Stimulated activated naive B cell treated with anti-CD40 and anti-IgM and Interleukin-4, amounts not matched to agents 10 μg/mL and 1 μg/mL and 100 μg/mL, for 72 hours (primary cell): ENCODE measurements around the gene RUSF1.
"Not testable (repeated sequence)": the region's sequence is repeated elsewhere in the genome, so short reads cannot be mapped to it uniquely, and the experiment has no call there.

ENCODE experiments used
- ATAC-seq, 2 donors: fragments of 150-1000 bp; cut with Tn5 transposase; replicated peaks; 2 replicates each; pipeline ENCODE4 v1.10.0; 2021; ENCODE audit warnings: moderate library complexity in 1 of 2
- DNase-seq: peaks from one replicate; pipeline ENCODE4 v3.0.0; 2021
- H3K27ac Mint-ChIP-seq: one replicate; pipeline ENCODE4 v1.8.0; 2022; ENCODE audit warnings: mild to moderate bottlenecking, mixed read lengths
- H3K27me3 Mint-ChIP-seq, 2 donors: one replicate each; pipeline ENCODE4 v1.8.0; 2022; ENCODE audit warnings: mixed read lengths in 2 of 2
- H3K36me3 Mint-ChIP-seq, 2 donors: one replicate each; pipeline ENCODE4 v1.8.0; 2022; ENCODE audit warnings: mixed read lengths in 2 of 2, mild to moderate bottlenecking in 1 of 2
- H3K4me1 Mint-ChIP-seq, 2 donors: one replicate each; pipeline ENCODE4 v1.8.0; 2022; ENCODE audit warnings: mixed read lengths in 2 of 2, mild to moderate bottlenecking in 1 of 2
- H3K4me3 Mint-ChIP-seq, 2 donors: one replicate each; pipeline ENCODE4 v1.8.0; 2022; ENCODE audit warnings: mild to moderate bottlenecking in 2 of 2, mixed read lengths in 2 of 2, moderate library complexity in 1 of 2
- H3K9me3 Mint-ChIP-seq, 2 donors: one replicate each; pipeline ENCODE4 v1.8.0; 2022; ENCODE audit warnings: mixed read lengths in 2 of 2, mild to moderate bottlenecking in 1 of 2

Gene RUSF1

DNA sequence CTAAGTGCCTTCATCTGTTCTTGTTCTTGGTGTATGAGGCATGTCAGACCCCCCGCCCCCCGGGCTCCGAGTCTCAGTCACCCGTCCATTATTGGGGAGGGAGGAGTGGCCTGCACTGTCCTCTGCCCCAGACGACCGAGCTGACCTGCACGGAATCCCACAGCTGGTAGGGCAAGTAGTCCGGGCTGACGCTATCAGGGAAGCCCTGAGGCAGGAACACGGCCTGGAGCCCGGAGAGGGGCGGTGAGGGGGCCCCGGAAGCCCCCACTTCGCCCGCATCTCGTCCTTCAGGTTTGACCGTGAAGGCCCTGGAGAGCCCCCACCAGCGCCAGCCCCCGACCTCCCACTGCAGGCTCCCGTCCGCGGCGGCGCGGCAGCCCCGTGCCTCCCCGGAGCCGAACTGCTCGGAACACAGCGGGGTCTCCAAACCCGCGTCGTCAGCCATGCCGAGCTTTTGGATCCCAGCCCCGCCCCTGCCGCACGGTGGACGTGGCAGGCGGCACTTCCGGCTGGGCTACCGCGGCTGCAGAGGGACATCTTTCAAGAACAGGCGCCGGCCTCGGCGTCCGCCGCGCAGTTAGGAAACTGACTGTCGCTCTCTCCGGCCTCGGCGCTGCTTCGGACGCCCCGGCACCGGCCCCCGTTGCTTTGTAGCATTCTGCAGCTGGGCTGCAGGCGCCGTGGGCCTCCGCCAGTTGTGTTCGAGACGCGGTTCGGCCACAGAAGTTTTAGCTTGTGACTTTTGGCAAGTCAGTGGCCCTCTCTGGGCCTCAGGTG lies at the start of gene RUSF1:
Gene RUSF1 (minus strand): TSS at position 463 of the 777 bp plus-strand sequence. CDS start 18 bp downstream, at position 445.
- Mint-ChIP-seq H3K27me3 (no peaks in the 10 kb centered on the region), H3K4me3 (peak within 1 kb of the TSS; percentile 94 to 96), H3K4me1 (peaks cover 27 to 56% of the 10 kb centered on the region in 2 donors), H3K36me3 (peaks cover 7 to 8% of the 10 kb centered on the region in 2 donors), H3K9me3 (peaks cover 0 to 1% of the 10 kb centered on the region in 2 donors), H3K27ac (peak within 1 kb of the TSS; percentile 90)
- DNase-seq (peak; percentile 78), ATAC-seq (peak; percentile 77 to 85)

DNA sequence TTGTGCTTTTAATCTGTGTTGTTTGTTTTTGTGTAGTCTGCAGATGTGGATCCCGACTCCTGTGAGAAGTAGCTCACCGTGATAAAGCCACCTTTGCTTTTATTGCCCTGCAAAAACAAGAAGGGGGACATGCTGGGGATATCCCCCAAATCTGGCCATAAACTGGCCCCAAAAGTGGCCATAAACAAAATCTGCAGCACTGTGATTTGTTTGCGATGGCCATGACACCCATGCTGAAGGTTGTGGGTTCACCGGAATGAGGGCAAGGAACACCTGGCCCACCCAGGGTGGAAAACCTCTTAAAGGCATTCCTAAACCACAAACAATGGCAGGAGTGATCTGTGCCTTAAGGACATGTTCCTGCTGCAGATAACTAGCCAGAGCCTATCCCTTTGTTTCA lies 34.6 kb upstream of the RUSF1 start:
- Mint-ChIP-seq H3K4me1 (peaks cover 2 to 8% of the 10 kb centered on the region in 2 donors), H3K27ac (no peak overlapping the region), H3K9me3 (peaks cover 5 to 19% of the 10 kb centered on the region in 2 donors), H3K27me3 (peaks cover 42 to 50% of the 10 kb centered on the region in 2 donors), H3K36me3 (peaks cover 0 to 8% of the 10 kb centered on the region in 2 donors), H3K4me3 (no peak overlapping the region)
- ATAC-seq (no peak), DNase-seq (no peak)

DNA sequence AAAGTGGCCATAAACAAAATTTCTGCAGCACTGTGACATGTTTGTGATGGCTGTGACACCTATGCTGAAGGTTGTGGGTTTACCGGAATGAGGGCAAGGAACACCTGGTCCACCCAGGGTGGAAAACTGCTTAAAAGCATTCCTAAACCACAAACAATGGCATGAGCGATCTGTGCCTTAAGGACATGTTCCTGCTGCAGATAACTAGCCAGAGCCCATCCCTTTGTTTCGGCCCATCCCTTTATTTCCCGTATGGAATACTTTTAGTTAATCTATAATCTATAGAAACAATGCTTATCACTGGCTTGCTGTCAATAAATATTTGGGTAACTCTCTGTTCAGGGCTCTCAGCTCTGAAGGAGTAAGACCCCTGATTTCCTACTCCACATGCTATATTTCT lies 31.6 kb upstream of the RUSF1 start:
- H3K27ac Mint-ChIP-seq, H3K36me3 Mint-ChIP-seq, ATAC-seq, DNase-seq, H3K4me3 Mint-ChIP-seq: not testable (repeated sequence)
- peaks cover 5 to 19% of the 10 kb centered on the region in 2 donors for H3K9me3 Mint-ChIP-seq
- peaks cover 4 to 12% of the 10 kb centered on the region in 2 donors for H3K4me1 Mint-ChIP-seq
- peaks cover 43 to 48% of the 10 kb centered on the region in 2 donors for H3K27me3 Mint-ChIP-seq

DNA sequence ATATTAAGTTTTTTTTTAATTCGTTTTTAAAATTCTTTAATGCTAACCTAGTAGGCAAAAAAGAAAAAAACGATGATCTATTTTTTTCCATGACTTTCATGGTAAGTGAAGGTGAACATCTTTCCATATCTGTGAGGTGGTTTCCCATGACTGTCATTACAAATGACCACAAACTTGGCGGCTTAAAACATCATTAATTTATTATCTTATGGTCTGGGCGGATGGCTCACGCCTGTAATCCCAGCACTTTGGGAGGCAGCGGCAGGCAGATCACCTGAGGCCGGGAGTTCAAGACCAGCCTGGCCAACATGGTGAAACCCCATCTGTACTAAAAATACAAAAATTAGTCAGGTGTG lies 30.0 kb upstream of the RUSF1 start:
- ATAC-seq = peak; percentile 44 to 73
- not testable (repeated sequence) for H3K36me3 Mint-ChIP-seq, H3K4me3 Mint-ChIP-seq, DNase-seq
- Mint-ChIP-seq H3K9me3 (peaks cover 3 to 14% of the 10 kb centered on the region in 2 donors), H3K27me3 (peaks cover 39 to 42% of the 10 kb centered on the region in 2 donors), H3K4me1 (peaks cover 4 to 12% of the 10 kb centered on the region in 2 donors), H3K27ac (peak overlapping the region; percentile 34)

DNA sequence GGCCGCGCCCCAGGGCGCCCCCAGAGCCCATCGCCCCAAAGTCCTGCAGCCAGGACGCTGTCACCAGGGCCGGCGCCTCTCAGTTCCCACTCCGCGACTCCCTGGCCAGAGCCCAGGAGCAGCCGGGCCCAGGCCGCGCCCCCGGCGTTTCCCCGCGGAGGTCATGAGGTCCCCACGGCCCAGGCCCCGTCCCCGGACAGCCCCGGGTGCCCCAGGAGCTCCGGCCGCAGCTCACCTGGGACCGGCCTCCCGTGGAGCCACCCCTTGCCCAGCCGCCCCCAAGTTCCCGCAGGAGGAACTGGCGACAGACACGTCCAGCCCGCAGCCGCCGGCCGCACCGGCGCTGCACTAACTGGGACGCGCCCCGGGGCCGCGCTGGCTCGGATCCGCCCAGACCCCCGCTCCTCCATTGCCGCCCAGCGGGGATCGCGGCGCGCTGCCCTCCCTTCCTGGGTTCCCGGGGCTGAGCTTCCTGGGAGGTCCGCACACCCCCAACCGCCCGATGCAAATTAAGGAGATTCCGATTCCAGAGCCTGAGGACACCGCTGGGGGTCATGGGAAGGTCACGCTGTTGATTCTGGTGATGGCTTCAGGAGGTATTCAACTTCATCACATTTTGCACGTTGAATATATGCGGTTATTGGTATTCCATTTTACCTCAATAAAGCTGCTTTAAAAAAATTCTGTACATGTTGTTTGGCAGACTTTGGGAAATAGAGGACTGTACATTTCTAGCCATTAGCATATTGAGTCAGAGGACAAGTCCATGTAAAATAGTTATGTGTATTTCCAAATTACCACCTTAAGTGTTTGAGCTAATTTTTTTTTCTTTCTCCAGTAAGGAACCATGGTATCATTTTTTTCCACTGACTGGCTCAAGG lies 29.4 kb upstream of the RUSF1 start:
- Mint-ChIP-seq H3K27ac (no peak overlapping the region), H3K4me1 (peaks cover 4 to 12% of the 10 kb centered on the region in 2 donors), H3K27me3 (peaks cover 38 to 42% of the 10 kb centered on the region in 2 donors), H3K36me3 (peaks cover 0 to 5% of the 10 kb centered on the region in 2 donors), H3K4me3 (peak overlapping the region; percentile 63 to 86), H3K9me3 (peaks cover 3 to 13% of the 10 kb centered on the region in 2 donors)
- ATAC-seq (peak; percentile 53 to 63), DNase-seq (no peak)

DNA sequence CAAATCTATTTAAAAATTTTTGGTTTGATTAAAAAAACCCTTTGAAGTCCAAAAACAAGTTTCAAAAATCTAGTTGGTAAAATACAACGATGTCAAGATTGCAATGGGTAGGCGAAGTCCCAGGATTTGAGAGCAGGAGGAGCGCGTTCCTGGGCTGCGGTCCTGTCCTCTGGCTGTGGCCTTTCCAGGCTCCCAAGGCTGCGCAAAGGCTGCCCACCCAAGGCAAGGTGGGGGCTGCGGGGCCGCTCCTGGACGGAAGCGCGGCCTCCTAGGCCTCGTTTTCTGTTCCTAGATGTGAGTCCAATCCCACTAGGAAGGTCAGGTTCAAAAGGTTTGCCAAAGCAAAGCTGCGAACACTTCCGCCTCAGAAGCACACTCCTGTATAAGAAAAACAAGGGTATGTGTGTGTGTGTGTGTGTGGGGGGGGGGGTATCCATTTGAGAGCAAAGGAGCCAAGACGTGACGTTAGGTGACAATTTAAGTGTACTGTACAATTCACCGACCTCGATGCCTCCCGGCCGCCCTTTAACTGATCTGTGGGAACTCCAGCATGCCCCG lies 28.7 kb upstream of the RUSF1 start:
- Mint-ChIP-seq H3K27me3 (peaks cover 32 to 35% of the 10 kb centered on the region in 2 donors), H3K36me3 (peaks cover 0 to 5% of the 10 kb centered on the region in 2 donors), H3K27ac (no peak overlapping the region), H3K4me1 (peaks cover 4 to 12% of the 10 kb centered on the region in 2 donors), H3K9me3 (peaks cover 0 to 6% of the 10 kb centered on the region in 2 donors), H3K4me3 (peak overlapping the region in 1 of 2 donors; percentile 86)
- no peak for DNase-seq
- no peak for ATAC-seq

DNA sequence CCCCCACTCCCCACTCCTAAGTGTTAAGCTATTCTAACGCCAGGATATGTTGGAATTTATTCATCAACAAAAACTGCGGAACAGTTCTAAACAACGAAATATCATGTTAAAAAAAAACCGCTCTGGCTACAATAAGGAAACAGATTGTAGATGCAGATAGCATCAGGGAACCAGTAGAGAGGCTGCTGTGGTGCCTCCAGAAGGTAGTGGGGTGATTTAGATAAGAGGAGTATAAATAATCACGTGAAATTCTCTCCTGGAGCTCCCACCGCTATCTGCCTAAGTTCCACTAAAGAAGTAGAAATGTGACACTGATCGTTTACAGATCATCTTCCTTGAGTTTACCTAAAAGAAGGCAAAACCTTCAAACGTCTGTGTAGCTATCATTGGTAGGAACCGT lies 27.5 kb upstream of the RUSF1 start:
- Mint-ChIP-seq H3K27me3 (peaks cover 26 to 29% of the 10 kb centered on the region in 2 donors), H3K4me3 (no peak overlapping the region), H3K4me1 (peaks cover 4 to 12% of the 10 kb centered on the region in 2 donors), H3K36me3 (peaks cover 0 to 5% of the 10 kb centered on the region in 2 donors), H3K9me3 (peaks cover 0 to 6% of the 10 kb centered on the region in 2 donors), H3K27ac (no peak overlapping the region)
- DNase-seq (no peak), ATAC-seq (no peak)

DNA sequence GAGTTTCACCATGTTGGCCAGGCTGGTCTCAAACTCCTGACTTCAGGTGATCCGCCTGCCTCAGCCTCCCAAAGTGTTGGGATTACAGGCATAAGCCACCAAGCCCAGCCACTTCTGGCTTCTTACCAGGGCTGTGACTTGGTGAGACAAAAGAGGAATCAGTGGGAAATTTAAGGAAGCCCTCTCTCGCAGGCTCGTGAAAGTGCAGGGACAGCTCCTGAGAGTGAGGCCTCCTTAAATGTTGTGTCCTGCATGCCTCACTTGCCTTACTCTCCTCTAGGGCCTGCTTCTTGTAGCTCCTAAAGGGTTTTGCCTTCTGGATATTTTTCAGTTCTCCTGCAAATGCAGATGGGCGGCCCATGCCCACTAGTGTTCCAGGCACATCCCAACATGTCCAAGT lies 24.7 kb upstream of the RUSF1 start:
- ATAC-seq (no peak), DNase-seq (no peak)
- no peaks in the 10 kb centered on the region for H3K36me3 Mint-ChIP-seq
- H3K27ac Mint-ChIP-seq = no peak overlapping the region
- H3K4me1 Mint-ChIP-seq = peaks cover 10 to 20% of the 10 kb centered on the region in 2 donors
- H3K27me3 Mint-ChIP-seq = peaks cover 25% of the 10 kb centered on the region in 2 donors
- H3K4me3 Mint-ChIP-seq = no peak overlapping the region
- no peaks in the 10 kb centered on the region for H3K9me3 Mint-ChIP-seq

DNA sequence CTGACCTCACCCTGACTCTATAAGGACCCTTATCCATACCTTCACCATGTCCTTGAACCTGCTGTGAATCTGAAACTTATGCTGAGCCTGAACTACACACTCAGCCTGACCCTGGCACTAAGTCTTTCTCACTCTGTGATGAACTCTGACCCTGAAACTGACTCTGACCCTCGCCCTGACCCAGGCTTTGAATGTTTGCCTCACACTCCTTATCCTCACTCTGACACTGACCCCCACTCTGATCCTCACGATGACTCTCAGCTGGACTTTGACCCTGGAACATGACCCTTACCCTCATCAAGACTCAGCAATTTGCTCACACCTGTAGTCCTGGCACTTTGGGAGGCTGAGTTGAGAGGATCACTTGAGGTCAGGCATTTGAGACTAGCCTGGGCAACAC lies 23.9 kb upstream of the RUSF1 start:
- DNase-seq (no peak), ATAC-seq (no peak)
- Mint-ChIP-seq H3K4me3 (no peak overlapping the region), H3K27ac (no peak overlapping the region), H3K4me1 (peaks cover 9 to 19% of the 10 kb centered on the region in 2 donors), H3K36me3 (no peaks in the 10 kb centered on the region), H3K9me3 (no peaks in the 10 kb centered on the region), H3K27me3 (peaks cover 25% of the 10 kb centered on the region in 2 donors)

DNA sequence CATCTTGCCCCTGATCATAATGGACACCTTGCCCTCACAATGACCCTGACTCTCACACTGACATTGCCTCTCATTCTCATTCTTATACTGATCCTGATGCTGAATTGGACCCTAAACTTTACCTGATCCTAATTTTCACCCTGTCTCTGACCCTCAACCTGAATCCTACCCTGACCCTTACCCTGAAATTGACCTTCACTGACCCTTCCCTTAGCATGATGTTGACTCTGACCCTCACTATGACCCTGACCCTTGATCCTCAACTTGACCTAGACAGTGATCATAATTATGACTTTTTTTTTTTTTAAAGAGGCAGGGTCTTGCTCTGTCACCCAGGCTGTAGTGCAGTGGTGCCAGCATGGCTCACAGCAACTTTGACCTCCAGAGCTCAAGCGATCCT lies 22.9 kb upstream of the RUSF1 start:
- H3K4me1 Mint-ChIP-seq = peaks cover 9 to 19% of the 10 kb centered on the region in 2 donors
- DNase-seq (no peak), ATAC-seq (no peak)
- no peak overlapping the region for H3K4me3 Mint-ChIP-seq
- no peaks in the 10 kb centered on the region for H3K36me3 Mint-ChIP-seq
- H3K27ac Mint-ChIP-seq = no peak overlapping the region
- H3K9me3 Mint-ChIP-seq = no peaks in the 10 kb centered on the region
- peaks cover 25% of the 10 kb centered on the region in 2 donors for H3K27me3 Mint-ChIP-seq

DNA sequence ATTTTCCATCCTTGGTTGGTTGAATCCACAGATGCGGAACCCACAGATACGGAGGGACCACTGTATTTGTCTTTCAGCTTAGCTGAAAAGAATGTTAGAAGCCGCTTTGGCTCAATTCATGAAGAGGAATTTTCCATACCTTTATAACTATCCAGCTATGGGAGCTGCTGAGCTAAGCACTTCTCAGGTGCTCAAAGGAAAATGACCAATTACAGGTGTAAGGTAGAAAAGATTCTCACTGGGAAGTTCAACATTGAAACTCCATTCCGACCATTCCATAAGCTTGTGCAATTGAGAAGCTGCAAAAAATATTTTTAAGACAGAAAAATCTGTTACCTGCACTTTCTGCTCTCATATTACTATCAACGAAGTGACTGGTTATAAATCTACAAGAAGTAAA lies 22.2 kb upstream of the RUSF1 start:
- no peak for DNase-seq
- no peaks in the 10 kb centered on the region for H3K36me3 Mint-ChIP-seq
- H3K4me1 Mint-ChIP-seq = peaks cover 9 to 19% of the 10 kb centered on the region in 2 donors
- H3K4me3 Mint-ChIP-seq = no peak overlapping the region
- no peak overlapping the region for H3K27ac Mint-ChIP-seq
- H3K9me3 Mint-ChIP-seq = no peaks in the 10 kb centered on the region
- peaks cover 22 to 25% of the 10 kb centered on the region in 2 donors for H3K27me3 Mint-ChIP-seq
- no peak for ATAC-seq

DNA sequence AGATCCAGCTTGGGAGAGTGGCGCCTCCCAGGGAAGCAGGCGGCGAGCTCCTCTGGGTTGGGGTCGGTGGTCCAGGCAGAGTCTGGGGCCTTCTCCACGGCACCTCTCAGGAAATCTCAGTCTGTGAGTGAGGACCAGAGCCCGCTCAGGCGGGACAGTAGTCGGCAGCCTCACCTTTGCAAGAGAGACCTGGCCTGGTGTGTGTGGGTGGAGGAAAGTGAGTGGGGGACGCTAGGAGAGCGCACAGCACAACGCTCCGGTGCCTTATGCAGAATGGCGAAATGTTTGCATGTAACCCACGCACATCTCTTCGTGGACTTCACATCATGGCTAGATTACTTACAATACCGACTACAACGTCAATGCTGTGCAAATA lies 21.7 kb upstream of the RUSF1 start:
- DNase-seq (no peak), ATAC-seq (no peak)
- Mint-ChIP-seq H3K27me3 (peaks cover 22 to 25% of the 10 kb centered on the region in 2 donors), H3K9me3 (no peaks in the 10 kb centered on the region), H3K27ac (no peak overlapping the region), H3K4me3 (peak overlapping the region in 1 of 2 donors; percentile 45), H3K36me3 (no peaks in the 10 kb centered on the region), H3K4me1 (peaks cover 9 to 19% of the 10 kb centered on the region in 2 donors)

DNA sequence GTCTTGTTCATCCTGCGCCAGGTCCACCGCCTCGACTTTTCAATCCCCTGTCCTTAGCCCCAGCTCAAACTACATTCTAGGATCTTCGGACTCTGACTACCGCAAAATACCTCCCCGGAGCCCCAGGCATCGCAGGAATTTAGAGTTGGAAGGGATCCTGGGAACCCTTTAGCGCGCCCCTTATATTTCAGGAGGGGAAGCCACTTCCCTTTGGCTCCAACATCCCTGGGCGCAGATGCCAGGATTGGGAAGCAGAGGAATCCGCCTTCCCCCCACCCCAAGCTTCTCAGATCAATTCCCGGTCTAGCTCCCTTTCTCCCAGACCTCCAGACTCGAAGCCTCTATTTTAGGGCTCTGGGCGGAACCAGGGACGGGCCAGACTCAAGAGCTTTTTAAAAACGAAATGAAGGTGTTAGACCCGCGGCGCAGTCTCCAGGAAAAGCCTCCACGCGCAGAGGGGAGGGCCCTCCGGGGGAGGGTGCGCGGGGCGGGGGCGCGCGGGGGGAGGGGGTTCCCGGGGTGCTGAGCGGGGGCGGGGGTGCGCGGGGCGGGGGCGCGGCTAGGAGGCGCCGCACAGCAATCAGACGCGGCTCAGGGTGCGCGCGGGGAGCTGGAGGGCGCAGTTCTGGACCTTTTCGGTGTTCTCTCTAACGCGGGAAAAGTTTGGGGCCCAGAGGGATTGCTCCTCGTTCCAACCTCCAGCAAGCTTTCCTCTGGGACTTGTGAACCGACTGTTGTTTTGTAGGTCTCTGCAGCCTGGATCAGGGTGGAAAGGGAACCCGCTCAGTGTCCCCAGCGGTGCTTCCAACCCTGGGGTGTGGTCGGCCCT lies 21.1 kb upstream of the RUSF1 start:
- DNase-seq (no peak), ATAC-seq (no peak)
- Mint-ChIP-seq H3K27ac (no peak overlapping the region), H3K4me1 (peaks cover 9 to 19% of the 10 kb centered on the region in 2 donors), H3K27me3 (peaks cover 22 to 25% of the 10 kb centered on the region in 2 donors), H3K4me3 (peak overlapping the region; percentile 45 to 56), H3K9me3 (no peaks in the 10 kb centered on the region), H3K36me3 (no peaks in the 10 kb centered on the region)
